ENCODE data around the gene SLC35F3.

GRCh38 chr1:234170067-234170466 is 265.6 kb downstream of the SLC35F3 start:
- no peak for TF ChIP-seq CTCF (conservative IDR thresholded peaks at IDR 0.05; ENCODE audit: low read depth in 2 of 2)
- TF ChIP-seq POLR2AphosphoS5 (IDR thresholded peaks at IDR 0.05; ENCODE audit: low read depth), result no peak
- TF ChIP-seq REST (IDR thresholded peaks at IDR 0.05; ENCODE audit: unreplicated experiment), result no peak
- TF ChIP-seq EZH2phosphoT487 (IDR thresholded peaks at IDR 0.05; ENCODE audit: unreplicated experiment), result no peak
- no peak for TF ChIP-seq EZH2 (IDR thresholded peaks at IDR 0.05; ENCODE audit: low read depth, unreplicated experiment)
- no peak for TF ChIP-seq ETS1 (IDR thresholded peaks at IDR 0.05)
- TF ChIP-seq CREB1 (CRISPR knock-in tag; IDR thresholded peaks at IDR 0.05; ENCODE audit: low read depth), result no peak
